ENCODE measurements around the gene SLC4A7.
"Not testable (repeated sequence)": the region's sequence is repeated elsewhere in the genome, so short reads cannot be mapped to it uniquely, and the experiment has no call there.

DNA sequence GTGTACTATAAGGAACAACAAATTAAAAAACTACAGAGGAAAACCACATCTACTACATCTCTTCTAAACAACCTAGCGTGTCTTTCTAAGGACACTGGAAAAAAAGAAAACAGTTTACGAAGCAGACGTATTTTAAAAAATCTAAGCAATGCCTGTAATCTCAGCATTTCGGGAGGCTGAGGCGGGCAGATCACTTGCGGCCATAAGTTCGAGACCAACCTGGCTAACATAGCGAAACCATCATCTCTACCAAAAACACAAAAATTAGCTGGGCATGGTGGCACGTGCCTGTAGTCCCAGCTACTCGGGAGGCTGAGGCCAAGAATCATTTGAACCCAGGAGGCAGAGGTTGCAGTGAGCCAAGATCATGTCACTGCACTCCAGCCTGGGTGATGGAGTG is 91.8 kb downstream of the SLC4A7 start:
- TF ChIP-seq, protein P1, sequence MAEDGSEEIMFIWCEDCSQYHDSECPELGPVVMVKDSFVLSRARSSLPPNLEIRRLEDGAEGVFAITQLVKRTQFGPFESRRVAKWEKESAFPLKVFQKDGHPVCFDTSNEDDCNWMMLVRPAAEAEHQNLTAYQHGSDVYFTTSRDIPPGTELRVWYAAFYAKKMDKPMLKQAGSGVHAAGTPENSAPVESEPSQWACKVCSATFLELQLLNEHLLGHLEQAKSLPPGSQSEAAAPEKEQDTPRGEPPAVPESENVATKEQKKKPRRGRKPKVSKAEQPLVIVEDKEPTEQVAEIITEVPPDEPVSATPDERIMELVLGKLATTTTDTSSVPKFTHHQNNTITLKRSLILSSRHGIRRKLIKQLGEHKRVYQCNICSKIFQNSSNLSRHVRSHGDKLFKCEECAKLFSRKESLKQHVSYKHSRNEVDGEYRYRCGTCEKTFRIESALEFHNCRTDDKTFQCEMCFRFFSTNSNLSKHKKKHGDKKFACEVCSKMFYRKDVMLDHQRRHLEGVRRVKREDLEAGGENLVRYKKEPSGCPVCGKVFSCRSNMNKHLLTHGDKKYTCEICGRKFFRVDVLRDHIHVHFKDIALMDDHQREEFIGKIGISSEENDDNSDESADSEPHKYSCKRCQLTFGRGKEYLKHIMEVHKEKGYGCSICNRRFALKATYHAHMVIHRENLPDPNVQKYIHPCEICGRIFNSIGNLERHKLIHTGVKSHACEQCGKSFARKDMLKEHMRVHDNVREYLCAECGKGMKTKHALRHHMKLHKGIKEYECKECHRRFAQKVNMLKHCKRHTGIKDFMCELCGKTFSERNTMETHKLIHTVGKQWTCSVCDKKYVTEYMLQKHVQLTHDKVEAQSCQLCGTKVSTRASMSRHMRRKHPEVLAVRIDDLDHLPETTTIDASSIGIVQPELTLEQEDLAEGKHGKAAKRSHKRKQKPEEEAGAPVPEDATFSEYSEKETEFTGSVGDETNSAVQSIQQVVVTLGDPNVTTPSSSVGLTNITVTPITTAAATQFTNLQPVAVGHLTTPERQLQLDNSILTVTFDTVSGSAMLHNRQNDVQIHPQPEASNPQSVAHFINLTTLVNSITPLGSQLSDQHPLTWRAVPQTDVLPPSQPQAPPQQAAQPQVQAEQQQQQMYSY (CRISPR knock-in tag; IDR thresholded peaks at IDR 0.05): not testable (repeated sequence)
- not testable (repeated sequence) for TF ChIP-seq GABPA (IDR thresholded peaks at IDR 0.05; ENCODE audit: low read depth); RAD21 (IDR thresholded peaks at IDR 0.05; ENCODE audit: insufficient read depth, low read depth, low read length); PAX8 (IDR thresholded peaks at IDR 0.05)
- TF ChIP-seq, protein P2, sequence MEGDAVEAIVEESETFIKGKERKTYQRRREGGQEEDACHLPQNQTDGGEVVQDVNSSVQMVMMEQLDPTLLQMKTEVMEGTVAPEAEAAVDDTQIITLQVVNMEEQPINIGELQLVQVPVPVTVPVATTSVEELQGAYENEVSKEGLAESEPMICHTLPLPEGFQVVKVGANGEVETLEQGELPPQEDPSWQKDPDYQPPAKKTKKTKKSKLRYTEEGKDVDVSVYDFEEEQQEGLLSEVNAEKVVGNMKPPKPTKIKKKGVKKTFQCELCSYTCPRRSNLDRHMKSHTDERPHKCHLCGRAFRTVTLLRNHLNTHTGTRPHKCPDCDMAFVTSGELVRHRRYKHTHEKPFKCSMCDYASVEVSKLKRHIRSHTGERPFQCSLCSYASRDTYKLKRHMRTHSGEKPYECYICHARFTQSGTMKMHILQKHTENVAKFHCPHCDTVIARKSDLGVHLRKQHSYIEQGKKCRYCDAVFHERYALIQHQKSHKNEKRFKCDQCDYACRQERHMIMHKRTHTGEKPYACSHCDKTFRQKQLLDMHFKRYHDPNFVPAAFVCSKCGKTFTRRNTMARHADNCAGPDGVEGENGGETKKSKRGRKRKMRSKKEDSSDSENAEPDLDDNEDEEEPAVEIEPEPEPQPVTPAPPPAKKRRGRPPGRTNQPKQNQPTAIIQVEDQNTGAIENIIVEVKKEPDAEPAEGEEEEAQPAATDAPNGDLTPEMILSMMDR (IDR thresholded peaks at IDR 0.05 in 2 of 3, conservative IDR thresholded peaks at IDR 0.05 in 1 of 3; ENCODE audit: control insufficient read depth in 2 of 3, extremely low read depth in 1 of 3, insufficient read depth in 1 of 3, low read depth in 3 of 3, low read length in 3 of 3): not testable (repeated sequence)

All from GM12878 (cell line).